ENCODE results near the gene COMMD1.
"Not testable (repeated sequence)": the region's sequence is repeated elsewhere in the genome, so short reads cannot be mapped to it uniquely, and the experiment has no call there.

Gene COMMD1

DNA sequence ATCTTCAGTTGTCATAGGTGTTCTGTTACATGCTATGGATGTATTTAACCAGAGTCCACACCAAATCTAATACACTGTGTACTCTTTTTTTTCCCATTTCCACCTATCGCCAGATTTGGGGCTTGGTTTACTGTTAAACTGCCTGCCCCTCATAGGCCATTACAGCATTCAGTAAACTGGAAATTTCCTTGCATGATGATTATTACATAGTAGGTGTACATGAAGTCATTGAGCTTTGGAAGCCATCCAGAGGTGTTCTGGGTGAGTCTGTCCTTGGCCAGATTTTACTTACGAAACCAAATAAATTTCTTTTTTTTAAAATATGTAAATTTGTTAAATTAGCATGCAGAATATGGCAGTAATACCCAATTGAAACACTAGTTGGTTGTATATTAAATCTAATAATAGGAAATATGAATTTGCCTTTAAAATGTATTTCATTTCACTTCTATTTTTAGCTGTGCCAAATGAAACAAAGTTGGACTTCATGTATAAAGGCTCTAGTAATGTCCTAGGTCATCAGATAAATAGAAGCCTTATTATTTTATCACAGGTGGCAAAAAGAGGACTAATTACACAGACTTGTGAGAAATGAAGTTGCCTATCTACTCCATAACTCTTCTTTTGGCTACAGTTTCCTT is 60.7 kb downstream of the COMMD1 start:
- DNase-seq (ENCODE audit: low read depth), result no peak

DNA sequence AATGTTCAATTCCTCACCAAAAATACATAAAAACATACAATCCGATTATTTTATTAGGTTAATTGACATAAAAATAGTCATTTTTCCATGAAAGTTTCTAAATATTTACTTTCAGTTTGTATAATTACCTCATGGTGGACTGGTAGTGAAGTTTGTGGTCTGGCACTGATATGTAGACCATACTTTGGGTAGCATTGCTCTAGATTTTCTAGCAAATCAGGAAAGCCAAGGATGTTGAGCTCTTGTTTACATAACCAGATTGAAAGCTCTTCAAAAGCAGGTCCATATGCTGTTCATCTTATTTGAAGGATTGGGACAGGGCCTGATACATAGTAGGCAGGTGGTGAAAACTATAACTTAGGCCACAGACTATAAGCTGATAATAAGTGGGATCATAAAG is 61.8 kb downstream of the COMMD1 start:
- DNase-seq (ENCODE audit: low read depth), result no peak

- DNase-seq (ENCODE audit: low read depth), result no peak
Measured at GRCh38 chr2:61969376-61969775, 63.9 kb downstream of the COMMD1 start.

DNA sequence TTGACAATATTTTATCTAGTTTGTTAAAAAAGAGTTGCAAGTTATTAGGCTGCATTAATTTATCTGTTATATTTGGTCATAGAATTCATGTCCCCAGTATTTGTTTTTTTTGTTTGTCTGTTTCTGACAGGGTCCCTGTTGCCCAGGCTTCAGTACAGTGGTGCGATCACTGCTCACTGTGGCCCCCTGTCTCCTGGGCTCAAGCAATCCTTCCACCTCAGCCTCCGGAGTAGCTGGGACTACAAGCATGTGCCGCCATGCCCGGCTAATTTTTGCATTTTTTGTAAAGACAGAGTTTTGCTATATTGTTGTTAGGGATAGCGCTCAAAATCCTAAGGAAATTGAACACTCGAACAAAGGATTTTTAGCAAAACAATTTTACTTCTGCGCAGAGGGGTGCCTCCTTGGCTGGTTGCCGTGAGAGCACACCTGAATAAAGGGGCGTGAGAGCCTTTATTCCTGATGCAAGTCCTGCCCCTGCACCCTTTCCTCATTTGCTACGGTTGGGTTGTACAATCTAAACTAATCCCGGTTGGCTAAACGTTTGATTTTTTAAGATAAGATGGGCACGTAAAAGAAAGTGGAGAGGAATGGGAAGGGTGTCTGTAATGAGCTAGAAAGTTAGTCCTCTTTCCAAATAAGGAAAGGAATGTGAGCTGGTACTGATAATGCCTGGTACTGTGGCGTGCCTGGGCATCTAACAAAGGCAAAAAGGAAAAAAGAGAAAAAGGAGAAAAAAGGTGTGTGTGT is 65.5 kb downstream of the COMMD1 start:
- no peak for DNase-seq (ENCODE audit: low read depth)

DNA sequence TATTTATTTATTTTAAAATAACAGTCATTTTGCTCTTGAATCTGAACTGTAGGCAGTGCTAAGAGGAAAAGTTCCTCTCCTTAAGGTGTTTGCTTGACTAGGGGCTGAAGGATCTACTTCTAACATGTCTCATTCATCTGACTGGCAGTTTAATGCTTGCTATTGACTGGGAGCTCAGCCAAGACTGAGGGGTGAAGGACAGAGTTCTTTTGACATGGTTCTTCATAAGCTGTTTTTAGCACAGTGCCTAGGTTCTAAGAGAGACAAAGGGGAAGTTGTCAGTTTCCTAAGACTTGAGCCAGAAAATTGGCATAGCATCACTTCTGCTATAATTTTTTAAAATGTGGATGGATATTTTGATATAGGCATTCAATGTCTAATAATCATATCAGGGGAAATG is 73.0 kb downstream of the COMMD1 start:
- DNase-seq (ENCODE audit: low read depth), result no peak

- DNase-seq (ENCODE audit: low read depth), result no peak
Measured at GRCh38 chr2:61980758-61981157, 75.3 kb downstream of the COMMD1 start.

GRCh38 chr2:61984682-61985081 is 79.2 kb downstream of the COMMD1 start:
- no peak for DNase-seq (ENCODE audit: low read depth)

GRCh38 chr2:61988462-61989366 is 83.2 kb downstream of the COMMD1 start:
- DNase-seq (ENCODE audit: low read depth), result no peak

DNA sequence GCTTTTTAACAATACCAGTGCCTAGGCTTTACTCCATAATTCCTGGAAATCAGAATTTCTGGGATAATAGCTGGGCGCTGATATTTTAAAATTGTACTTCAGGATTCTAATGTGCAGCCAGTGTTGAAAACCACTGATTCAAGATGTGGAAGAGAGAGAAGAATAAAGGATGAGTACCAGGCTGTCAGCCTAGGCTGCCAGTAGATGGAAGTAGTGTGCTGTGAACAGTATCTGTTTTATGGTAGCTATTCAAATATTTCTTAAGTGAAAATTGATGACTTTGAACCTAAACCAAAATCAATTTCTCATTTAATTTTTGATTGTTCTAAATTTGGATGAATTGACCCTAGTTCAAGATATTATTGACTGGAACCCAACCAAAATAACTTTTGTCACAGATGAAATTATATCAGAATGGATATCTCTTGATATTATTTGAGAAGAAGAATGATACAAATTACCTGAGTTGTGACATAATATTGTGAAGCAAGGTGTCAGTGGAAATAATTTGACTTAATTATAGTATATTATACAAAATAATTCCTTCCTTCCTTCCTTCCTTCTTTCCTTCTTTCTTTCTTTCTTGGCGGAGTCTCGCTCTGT is 88.0 kb downstream of the COMMD1 start:
- DNase-seq (ENCODE audit: low read depth), result peak; percentile 23

GRCh38 chr2:61994531-61994930 is 89.1 kb downstream of the COMMD1 start:
- DNase-seq (ENCODE audit: low read depth), result no peak

DNA sequence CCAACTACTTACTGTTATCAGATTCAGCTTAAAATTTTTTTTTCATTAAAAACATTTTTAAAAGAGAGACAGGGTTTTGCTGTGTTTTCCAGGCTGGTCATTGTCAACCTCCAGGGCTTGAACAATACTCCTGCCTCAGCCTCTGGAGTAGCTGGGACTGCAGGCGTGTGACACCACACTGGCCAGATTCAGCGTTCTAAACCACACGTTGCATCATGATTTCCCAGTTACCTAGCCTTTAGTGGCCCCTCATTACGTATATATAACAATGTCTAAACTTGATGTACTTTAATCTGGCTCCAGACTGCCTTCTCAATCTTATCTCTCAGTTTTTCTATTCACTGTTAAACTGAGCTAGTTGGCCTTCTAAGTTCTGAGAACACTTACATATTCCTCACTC is 89.6 kb downstream of the COMMD1 start:
- DNase-seq (ENCODE audit: low read depth), result no peak

DNA sequence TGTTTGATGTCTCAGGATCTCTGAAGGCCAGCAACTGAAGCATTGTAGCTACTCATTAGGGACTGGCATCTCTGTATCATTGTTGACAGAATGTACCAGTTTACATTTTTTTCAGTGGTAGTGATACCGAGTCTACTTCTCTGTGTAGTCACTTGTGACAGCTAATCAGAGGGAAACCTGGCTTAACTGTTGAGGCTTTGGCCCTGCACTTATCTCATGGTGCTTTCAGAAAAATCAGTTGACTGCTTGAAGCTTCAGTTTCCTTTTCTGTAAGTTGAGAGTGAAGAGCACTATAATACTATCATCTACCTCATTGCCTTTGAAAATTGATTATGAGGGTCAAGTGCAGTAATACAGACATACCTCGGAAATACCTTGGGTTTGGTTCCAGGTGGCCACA is 90.0 kb downstream of the COMMD1 start:
- no peak for DNase-seq (ENCODE audit: low read depth)

DNA sequence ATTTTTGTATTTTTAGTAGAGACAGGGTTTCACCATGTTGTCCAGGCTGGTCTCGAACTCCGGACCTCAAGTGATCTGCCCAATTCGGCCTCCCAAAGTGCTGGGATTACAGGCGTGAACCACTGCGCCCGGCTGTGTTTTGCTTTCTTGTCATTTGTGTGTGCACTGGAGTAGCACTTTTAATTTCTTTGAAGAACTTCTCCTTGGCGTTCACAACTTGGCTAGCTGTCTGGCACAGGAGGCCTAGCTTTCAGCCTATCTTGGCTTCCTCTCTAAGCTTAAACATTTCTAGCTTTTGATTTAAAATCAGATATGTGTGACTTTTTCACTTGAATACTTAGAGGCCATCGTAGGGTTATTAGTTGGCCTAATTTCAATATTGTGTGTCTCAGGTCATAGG is 93.0 kb downstream of the COMMD1 start:
- no peak for DNase-seq (ENCODE audit: low read depth)

DNA sequence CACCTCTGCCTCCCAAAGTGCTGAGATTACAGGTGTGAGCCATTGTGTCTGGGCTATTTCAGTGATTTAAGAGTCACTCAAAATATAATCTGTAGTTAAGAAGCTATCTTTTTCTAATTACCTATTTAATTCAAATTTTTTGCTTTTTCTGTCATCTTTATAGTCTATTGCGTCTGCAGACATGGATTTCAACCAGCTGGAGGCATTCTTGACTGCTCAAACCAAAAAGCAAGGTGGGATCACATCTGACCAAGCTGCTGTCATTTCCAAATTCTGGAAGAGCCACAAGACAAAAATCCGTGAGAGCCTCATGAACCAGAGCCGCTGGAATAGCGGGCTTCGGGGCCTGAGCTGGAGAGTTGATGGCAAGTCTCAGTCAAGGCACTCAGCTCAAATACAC is 95.1 kb downstream of the COMMD1 start:
- DNase-seq (ENCODE audit: low read depth), result no peak

GRCh38 chr2:62001431-62001830 is 96.0 kb downstream of the COMMD1 start:
- no peak for DNase-seq (ENCODE audit: low read depth)

GRCh38 chr2:62004428-62004827 is 99.0 kb downstream of the COMMD1 start:
- not testable (repeated sequence) for DNase-seq (ENCODE audit: low read depth)

- no peak for DNase-seq (ENCODE audit: low read depth)
Measured at GRCh38 chr2:62007555-62007954, 102.1 kb downstream of the COMMD1 start.

DNA sequence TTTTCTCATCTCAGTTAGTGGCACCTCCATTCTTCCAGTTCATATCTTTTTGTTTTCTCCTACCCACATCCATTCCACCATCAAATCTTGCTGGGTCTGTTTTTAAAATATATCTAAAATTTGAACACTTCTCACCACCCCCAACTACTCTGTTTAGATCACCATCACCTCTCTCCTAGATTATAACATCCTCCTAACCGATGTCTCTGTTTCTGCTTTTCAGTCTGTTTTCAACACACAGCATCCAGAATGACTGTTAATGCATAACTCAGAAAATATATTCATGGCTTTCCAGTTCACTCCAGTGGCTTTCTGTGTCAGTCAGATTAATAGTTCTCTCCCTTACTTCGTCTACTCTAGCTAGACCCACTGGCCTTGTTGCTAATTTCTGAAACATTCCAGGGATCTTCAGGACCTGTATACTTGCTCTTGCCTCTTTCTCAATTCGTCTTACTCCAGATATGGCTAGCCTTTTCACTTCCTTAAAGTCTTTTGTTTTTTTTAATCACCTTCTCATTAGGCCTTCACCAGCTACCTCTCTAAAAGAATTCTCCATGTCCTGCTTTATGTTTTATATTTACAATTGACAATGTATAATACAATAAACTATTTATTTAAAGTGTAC is 105.3 kb downstream of the COMMD1 start:
- no peak for DNase-seq (ENCODE audit: low read depth)

- DNase-seq (ENCODE audit: low read depth), result no peak
Measured at GRCh38 chr2:62013641-62014040, 108.2 kb downstream of the COMMD1 start.

DNA sequence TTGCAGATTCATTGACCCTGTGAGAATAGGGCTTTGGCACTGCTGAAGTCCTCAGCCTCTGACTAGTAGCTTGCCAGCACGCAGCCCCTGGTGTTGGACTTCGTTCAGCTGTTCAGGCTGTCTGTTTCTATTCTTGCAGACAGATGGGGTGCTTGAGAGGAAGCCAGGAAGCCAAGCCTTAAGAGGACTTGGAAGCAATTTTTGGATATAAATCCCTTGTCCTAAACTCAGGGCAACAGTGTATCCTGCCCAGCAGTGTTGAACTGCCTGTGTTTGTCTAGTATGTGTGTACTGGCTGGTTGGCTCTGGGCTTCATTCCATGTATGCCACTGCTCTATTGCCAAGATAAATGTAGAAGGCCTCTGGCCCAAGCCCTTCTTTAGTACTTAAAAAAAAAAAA is 108.6 kb downstream of the COMMD1 start:
- DNase-seq (ENCODE audit: low read depth), result peak; percentile 13

DNA sequence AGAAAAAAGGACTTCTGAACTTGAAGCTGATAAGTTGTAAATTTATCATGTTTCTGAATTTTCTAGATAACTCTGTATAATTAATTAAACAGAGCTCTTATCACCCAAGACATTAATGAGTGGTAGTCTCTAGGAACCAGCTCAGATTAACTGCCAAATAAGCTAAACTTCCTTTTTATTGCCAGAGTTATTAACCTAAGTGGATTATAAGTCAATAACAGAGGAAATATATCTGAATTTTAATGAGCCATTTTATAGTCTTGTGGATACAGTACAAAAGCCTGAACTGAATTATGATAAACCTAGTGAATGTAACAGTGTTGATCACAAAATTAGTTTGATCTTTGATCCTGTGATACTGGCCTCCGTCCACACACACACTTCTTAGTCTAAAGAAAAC is 111.5 kb downstream of the COMMD1 start:
- DNase-seq (ENCODE audit: low read depth), result no peak

DNA sequence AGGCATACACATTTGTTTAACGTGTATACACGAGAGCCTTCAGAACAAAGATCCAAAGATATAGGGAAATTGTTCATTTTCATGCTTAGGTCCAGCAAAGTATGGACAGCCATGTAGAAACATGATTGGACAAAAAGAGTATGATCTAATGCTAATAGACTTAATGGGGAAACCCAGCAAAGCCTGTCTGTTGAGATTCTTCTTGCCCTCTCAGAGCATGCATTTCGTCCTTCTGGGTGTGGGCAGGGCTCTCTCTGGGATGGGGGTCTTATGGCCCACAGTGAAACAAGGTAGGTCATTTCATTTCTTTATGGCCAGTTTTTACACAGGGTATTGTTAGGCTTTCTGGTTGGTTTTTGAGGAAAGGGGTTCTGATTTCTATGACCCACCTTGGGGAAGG is 124.4 kb downstream of the COMMD1 start:
- DNase-seq (ENCODE audit: low read depth), result no peak

Measured in non-pigmented ciliary epithelial cell (primary cell).